Measurements from ENCODE around the gene QRICH1.

GRCh38 chr3:49007771-49008528 is 85.9 kb downstream of the QRICH1 start:
- TF ChIP-seq CTCF (IDR thresholded peaks at IDR 0.05), result peak in 1 of 4 experiments; percentile 3
- TF ChIP-seq POLR2A (IDR thresholded peaks at IDR 0.05), result no peak

Measured in uterus (tissue), 2 donors.